Lung (tissue), 12 donors: ENCODE data around the gene ARL6IP4. TPM values are rescaled to one million over a fixed set of nuclear protein-coding genes. Genes with fewer than 3 reads are reported as not detected.

ENCODE experiments used
- ATAC-seq: fragments of 200-7000 bp; cut with Tn5 transposase; one replicate; pipeline ENCODE4 v1.9.1; 2020; ENCODE audit warnings: moderate number of reproducible peaks; ENCODE audit not compliant: insufficient read depth, low FRiP score
- DNase-seq, 3 donors: peaks; one replicate each; pipeline ENCODE4 v3.0.0-alpha.2; 2013 to 2017
- H3K27ac ChIP-seq, 2 donors: one replicate each; pipeline ENCODE4 v1.5.1; 2013; ENCODE audit warnings: mild to moderate bottlenecking in 2 of 2, moderate library complexity in 2 of 2, control low read depth in 1 of 2, inconsistent platforms in 1 of 2, low read depth in 1 of 2, low read length in 1 of 2
- H3K27me3 ChIP-seq, 3 donors: one replicate each; pipeline ENCODE4 v1.5.1; 2013; ENCODE audit warnings: low read length in 2 of 3; ENCODE audit not compliant: control insufficient read depth in 3 of 3, insufficient read depth in 3 of 3
- H3K36me3 ChIP-seq, 4 donors: one replicate each; pipeline ENCODE4 v1.5.1; 2013; ENCODE audit warnings: low read length in 4 of 4, mild to moderate bottlenecking in 1 of 4, moderate library complexity in 1 of 4; ENCODE audit not compliant: control insufficient read depth in 4 of 4, insufficient read depth in 4 of 4
- H3K4me1 ChIP-seq, 5 donors: one replicate each; pipeline ENCODE4 v1.5.1; 2013; ENCODE audit warnings: low read length in 5 of 5, mild to moderate bottlenecking in 2 of 5, moderate library complexity in 1 of 5; ENCODE audit not compliant: control insufficient read depth in 5 of 5, insufficient read depth in 5 of 5
- H3K4me3 ChIP-seq: one replicate; pipeline ENCODE4 v1.5.1; 2013; ENCODE audit warnings: mild to moderate bottlenecking, control low read depth, moderate library complexity
- H3K9ac ChIP-seq, 2 donors: one replicate each; pipeline ENCODE4 v1.5.1; 2013; ENCODE audit warnings: low read length in 2 of 2, control low read depth in 1 of 2; ENCODE audit not compliant: insufficient read depth in 1 of 2
- H3K9me3 ChIP-seq, 4 donors: one replicate each; pipeline ENCODE4 v1.5.1; 2013; ENCODE audit warnings: low read length in 3 of 4, mild to moderate bottlenecking in 1 of 4, moderate library complexity in 1 of 4; ENCODE audit not compliant: control insufficient read depth in 4 of 4, insufficient read depth in 3 of 4
- WGBS, 2 donors: extraction: QIAGEN DNeasy Blood & Tissue Kit; methylation state at CpG; one replicate each; pipeline ENCODE4 v1.1.7; 2013; 5-methylcytosine and 5-hydroxymethylcytosine counted together
- polyA plus RNA-seq, 2 donors: library from polyadenylated mRNA; stranded (reverse); fragments of 200-250 nt; gene quantifications; one replicate each; pipeline ENCODE4 v1.2.1, GENCODE V29; 2013
- total RNA-seq, 2 donors: library from RNA; depleted of rRNA in 1 of 2; stranded (reverse); fragments of >200 nt in 1 of 2; gene quantifications; one replicate each; pipeline ENCODE4 v1.2.1, GENCODE V29; 2014 to 2021
- TF ChIP-seq, protein P1 (sequence below): IDR thresholded peaks from 2 replicates; pipeline ENCODE4 v1.5.1; 2012; ENCODE audit warnings: mild to moderate bottlenecking; ENCODE audit errors: control extremely low read depth, extremely low read depth
- donor health status: control.
- donor health status: control.
- donor health status: Bipolar disorder and iron deficiency.
- donor health status: healthy.
- donor health status: DM: yes; HTN: yes; CAD: no.

Gene ARL6IP4
- total and polyA plus RNA-seq, 4 donors: 83.6 to 354 (median 192) TPM

DNA sequence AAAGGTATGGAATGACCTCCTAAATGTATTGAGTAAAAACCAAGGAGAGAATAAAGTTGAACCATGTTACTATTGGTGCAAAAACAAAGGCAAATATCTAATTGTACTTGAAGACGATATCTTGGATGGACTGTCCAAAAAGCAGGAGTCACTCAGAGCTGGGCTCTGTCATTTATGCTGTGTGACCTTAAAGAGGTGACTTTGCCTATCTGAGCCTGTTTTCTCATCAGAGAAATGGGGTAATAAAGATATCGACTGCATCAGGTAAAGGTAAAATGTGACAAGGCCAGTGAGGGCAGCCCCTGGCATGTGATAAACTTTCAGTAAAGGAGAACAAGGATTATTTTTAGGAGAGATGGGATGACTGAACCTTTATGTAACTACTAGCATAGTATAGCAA lies 12.4 kb upstream of the ARL6IP4 start:
- DNase-seq (no peak), ATAC-seq (no peak)
- Histone ChIP-seq H3K27me3 (no peaks in the 10 kb centered on the region), H3K27ac (no peak overlapping the region), H3K9ac (no peak overlapping the region), H3K9me3 (no peaks in the 10 kb centered on the region), H3K36me3 (no peaks in the 10 kb centered on the region), H3K4me3 (no peak overlapping the region), H3K4me1 (peaks cover 0 to 39% (median 7%) of the 10 kb centered on the region in 5 donors)
- WGBS, 2 donors: 87 to 94% methylated on average over 2 of the region's 2 CpGs
- TF ChIP-seq, protein P1, sequence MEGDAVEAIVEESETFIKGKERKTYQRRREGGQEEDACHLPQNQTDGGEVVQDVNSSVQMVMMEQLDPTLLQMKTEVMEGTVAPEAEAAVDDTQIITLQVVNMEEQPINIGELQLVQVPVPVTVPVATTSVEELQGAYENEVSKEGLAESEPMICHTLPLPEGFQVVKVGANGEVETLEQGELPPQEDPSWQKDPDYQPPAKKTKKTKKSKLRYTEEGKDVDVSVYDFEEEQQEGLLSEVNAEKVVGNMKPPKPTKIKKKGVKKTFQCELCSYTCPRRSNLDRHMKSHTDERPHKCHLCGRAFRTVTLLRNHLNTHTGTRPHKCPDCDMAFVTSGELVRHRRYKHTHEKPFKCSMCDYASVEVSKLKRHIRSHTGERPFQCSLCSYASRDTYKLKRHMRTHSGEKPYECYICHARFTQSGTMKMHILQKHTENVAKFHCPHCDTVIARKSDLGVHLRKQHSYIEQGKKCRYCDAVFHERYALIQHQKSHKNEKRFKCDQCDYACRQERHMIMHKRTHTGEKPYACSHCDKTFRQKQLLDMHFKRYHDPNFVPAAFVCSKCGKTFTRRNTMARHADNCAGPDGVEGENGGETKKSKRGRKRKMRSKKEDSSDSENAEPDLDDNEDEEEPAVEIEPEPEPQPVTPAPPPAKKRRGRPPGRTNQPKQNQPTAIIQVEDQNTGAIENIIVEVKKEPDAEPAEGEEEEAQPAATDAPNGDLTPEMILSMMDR: no peak

DNA sequence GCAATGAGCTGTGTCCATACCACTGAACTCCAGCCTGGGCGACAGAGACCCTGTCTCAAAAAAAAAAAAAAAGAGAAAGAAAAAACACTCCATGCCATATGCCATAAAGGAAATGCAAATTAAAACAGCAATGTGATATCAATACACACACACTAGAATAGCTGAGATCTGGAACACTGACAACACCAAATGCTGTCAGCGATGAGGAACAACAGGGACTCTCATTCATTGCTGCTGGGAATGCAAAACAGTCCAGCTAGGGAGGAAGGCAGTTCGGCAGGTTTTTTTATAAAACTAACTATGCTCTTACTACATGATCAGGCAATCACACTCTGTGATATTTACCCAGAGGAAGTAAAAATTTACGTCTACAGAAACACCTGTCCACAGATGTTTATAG lies 10.8 kb upstream of the ARL6IP4 start:
- H3K9ac ChIP-seq: no peak overlapping the region
- peaks cover 3 to 27% (median 6%) of the 10 kb centered on the region in 5 donors for H3K4me1 ChIP-seq
- H3K9me3 ChIP-seq: no peaks in the 10 kb centered on the region
- DNase-seq: peak; percentile 40 to 83 (median 76)
- H3K36me3 ChIP-seq: no peaks in the 10 kb centered on the region
- H3K4me3 ChIP-seq: no peak overlapping the region
- no peak for ATAC-seq
- TF ChIP-seq, protein P1: no peak
- H3K27me3 ChIP-seq: no peaks in the 10 kb centered on the region
- whole genome bisulfite sequencing, 2 donors: 44 to 55% methylated on average over 4 of the region's 4 CpGs
- H3K27ac ChIP-seq: no peak overlapping the region

- H3K9me3 ChIP-seq: no peaks in the 10 kb centered on the region
- peak overlapping the region in 1 of 2 donors; percentile 86 for H3K9ac ChIP-seq
- no peaks in the 10 kb centered on the region for H3K27me3 ChIP-seq
- H3K4me3 ChIP-seq: peak overlapping the region; percentile 86
- H3K27ac ChIP-seq: peak overlapping the region; percentile 93 to 98
- TF ChIP-seq, protein P1: peak; percentile 46
- peaks cover 3 to 29% (median 11%) of the 10 kb centered on the region in 5 donors for H3K4me1 ChIP-seq
- WGBS, 2 donors: 0% methylated on average over 32 of the region's 32 CpGs
- ATAC-seq (peak; percentile 93), DNase-seq (peak; percentile 99)
- H3K36me3 ChIP-seq: peaks cover 0 to 11% (median 1%) of the 10 kb centered on the region in 4 donors
Observed at GRCh38 chr12:122974274-122974891, 6.1 kb upstream of the ARL6IP4 start.
